ENCODE results near the gene PCK2.

Gene PCK2

DNA sequence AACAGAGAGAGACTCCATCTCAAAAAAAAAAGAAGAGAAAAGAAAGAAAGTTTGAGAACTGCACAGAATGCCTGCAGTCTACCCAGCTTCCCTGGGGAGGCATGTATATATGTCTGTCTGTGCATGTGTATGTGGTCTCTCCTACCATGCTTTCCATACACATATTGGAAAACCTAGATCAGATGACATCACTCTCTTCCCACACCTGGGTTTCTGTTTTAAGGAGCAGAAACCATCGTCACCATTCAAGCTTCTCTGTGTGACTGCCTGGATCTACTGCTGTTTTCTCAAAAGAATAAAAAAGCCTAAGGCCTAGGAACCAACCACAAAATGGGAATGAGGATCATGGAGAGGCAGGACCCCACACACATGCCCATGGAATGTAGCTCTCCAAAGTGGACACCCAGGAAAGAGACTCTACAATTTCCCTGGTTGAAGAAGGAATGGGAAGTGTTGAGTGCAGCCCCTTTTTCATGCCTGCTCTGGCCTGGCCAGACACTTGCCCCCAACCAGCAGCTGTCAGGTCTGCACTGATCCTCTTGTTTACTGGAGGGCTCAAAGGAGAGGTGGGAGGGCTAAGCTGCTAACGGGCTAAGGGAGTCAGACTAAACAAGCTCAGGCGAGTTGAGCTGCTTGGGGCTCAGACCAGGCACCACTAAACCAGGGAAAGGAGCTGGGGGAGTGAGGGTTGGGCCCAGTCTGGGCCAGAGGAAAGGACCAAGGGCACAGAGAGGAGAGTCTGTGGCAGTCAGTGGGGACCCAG, 7.7 kb upstream of the PCK2 start:
- no peak for DNase-seq (ENCODE audit: low spot score)
- TF ChIP-seq, protein P1, sequence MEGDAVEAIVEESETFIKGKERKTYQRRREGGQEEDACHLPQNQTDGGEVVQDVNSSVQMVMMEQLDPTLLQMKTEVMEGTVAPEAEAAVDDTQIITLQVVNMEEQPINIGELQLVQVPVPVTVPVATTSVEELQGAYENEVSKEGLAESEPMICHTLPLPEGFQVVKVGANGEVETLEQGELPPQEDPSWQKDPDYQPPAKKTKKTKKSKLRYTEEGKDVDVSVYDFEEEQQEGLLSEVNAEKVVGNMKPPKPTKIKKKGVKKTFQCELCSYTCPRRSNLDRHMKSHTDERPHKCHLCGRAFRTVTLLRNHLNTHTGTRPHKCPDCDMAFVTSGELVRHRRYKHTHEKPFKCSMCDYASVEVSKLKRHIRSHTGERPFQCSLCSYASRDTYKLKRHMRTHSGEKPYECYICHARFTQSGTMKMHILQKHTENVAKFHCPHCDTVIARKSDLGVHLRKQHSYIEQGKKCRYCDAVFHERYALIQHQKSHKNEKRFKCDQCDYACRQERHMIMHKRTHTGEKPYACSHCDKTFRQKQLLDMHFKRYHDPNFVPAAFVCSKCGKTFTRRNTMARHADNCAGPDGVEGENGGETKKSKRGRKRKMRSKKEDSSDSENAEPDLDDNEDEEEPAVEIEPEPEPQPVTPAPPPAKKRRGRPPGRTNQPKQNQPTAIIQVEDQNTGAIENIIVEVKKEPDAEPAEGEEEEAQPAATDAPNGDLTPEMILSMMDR (IDR thresholded peaks at IDR 0.05; ENCODE audit: borderline replicate concordance, control extremely low read depth, extremely low read depth, insufficient read depth, missing control alignments): no peak
- in situ Hi-C loops (cut with MboI; ENCODE audit: low sequenced_read_pairs, unreplicated experiment): no loop called here

GRCh38 chr14:24087004-24087403, 7.1 kb upstream of the PCK2 start:
- TF ChIP-seq, protein P1 (IDR thresholded peaks at IDR 0.05; ENCODE audit: borderline replicate concordance, control extremely low read depth, extremely low read depth, insufficient read depth, missing control alignments): no peak
- no peak for DNase-seq (ENCODE audit: low spot score)
- in situ Hi-C loops (cut with MboI; ENCODE audit: low sequenced_read_pairs, unreplicated experiment): no loop called here

- TF ChIP-seq, protein P1 (IDR thresholded peaks at IDR 0.05; ENCODE audit: borderline replicate concordance, control extremely low read depth, extremely low read depth, insufficient read depth, missing control alignments): no peak
- no peak for DNase-seq (ENCODE audit: low spot score)
- in situ Hi-C loops (cut with MboI; ENCODE audit: low sequenced_read_pairs, unreplicated experiment): no loop called here
These were observed 6.0 kb upstream of the PCK2 start for GRCh38 chr14:24088095-24088494.

DNA sequence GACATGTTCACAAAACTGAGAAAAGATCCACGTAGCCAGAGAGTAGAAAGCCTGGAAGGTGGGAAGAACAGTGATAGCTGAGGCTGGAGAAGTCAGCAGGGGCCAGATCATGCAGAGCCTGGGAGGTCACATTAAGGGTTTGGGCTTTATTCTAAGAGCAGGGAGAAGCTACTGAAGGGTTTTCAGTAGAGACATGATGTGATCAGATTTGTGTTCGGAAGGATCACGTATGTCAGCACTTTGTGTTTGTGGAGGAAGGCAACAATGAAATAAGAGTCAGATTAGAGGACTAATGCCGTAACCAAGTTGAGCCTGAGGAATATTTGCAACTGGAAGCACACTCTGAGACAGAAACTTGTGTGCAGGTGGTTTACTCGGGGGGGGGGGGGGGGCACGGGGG, 4.2 kb upstream of the PCK2 start:
- TF ChIP-seq, protein P1 (IDR thresholded peaks at IDR 0.05; ENCODE audit: borderline replicate concordance, control extremely low read depth, extremely low read depth, insufficient read depth, missing control alignments): no peak
- in situ Hi-C loops (cut with MboI; ENCODE audit: low sequenced_read_pairs, unreplicated experiment): no loop called here
- no peak for DNase-seq (ENCODE audit: low spot score)

- in situ Hi-C loops (cut with MboI; ENCODE audit: low sequenced_read_pairs, unreplicated experiment): no loop called here
- TF ChIP-seq, protein P1 (IDR thresholded peaks at IDR 0.05; ENCODE audit: borderline replicate concordance, control extremely low read depth, extremely low read depth, insufficient read depth, missing control alignments): no peak
- DNase-seq (ENCODE audit: low spot score): no peak
These were observed 2.0 kb upstream of the PCK2 start for GRCh38 chr14:24092110-24092504.

DNA sequence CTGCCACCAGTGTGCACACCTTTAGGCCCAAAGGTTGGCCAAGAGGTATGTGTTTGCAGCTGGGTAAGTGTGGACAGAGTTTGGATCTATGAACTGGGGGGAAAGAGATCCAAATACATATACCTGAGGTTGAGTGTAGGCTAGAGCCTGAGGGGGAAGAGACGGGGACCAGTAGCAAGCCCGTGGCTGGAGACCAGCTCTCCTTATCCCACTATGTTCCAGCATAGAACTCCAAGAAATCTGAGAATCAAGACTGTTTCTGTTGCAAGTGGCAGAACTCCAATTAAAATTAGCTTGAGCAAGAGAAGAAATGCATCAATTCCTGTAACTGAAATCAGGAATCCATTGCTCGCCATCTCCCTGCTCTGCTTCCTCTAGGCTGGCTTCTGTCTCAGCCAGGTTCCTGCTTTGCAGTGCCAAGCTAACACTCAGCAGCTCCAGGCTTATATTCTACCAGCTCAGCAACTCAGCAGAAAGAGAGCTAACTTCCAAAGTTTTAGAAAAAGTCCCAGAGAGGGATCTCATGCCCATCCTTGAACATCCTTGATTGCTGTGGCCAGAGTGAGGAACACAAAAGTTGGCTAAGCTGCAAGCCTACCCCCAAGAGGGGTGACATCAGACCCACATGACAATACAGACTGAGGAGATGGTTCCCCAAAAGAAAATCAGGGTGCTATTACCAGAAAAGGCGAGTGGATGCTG, 1.5 kb upstream of the PCK2 start:
- in situ Hi-C loops (cut with MboI; ENCODE audit: low sequenced_read_pairs, unreplicated experiment): no loop called here
- no peak for DNase-seq (ENCODE audit: low spot score)
- TF ChIP-seq, protein P1 (IDR thresholded peaks at IDR 0.05; ENCODE audit: borderline replicate concordance, control extremely low read depth, extremely low read depth, insufficient read depth, missing control alignments): no peak
